Skeletal muscle satellite cell (primary cell): Measurements from ENCODE around the gene C10orf62. TPM values are rescaled to one million over a fixed set of nuclear protein-coding genes. Genes with fewer than 3 reads are reported as not detected.

Experiments
- H3K27me3 ChIP-seq: 2 replicates; pipeline ENCODE4 v1.7.0; 2013; ENCODE audit warnings: low read length; ENCODE audit not compliant: control insufficient read depth, insufficient read depth
- H3K36me3 ChIP-seq: 2 replicates; pipeline ENCODE4 v1.7.0; 2013; ENCODE audit warnings: mild to moderate bottlenecking, control low read depth, low read length; ENCODE audit not compliant: insufficient read depth
- H3K4me1 ChIP-seq: 2 replicates; pipeline ENCODE4 v1.7.0; 2013; ENCODE audit warnings: low read length; ENCODE audit not compliant: control insufficient read depth, insufficient read depth
- H3K4me2 ChIP-seq: 2 replicates; pipeline ENCODE4 v1.7.0; 2013; ENCODE audit warnings: mild to moderate bottlenecking, low read length
- H3K4me3 ChIP-seq: 2 replicates; pipeline ENCODE4 v1.7.0; 2013; ENCODE audit warnings: low read length
- H3K9ac ChIP-seq: 2 replicates; pipeline ENCODE4 v1.7.0; 2013; ENCODE audit warnings: mild to moderate bottlenecking, low read depth, low read length, moderate library complexity
- H3K9me3 ChIP-seq: replicated peaks from 2 replicates; pipeline ENCODE4 v1.7.0; 2013; ENCODE audit warnings: mild to moderate bottlenecking, control low read depth, low read length
- total RNA-seq: library from RNA; depleted of rRNA; stranded (reverse); fragments of >200 nt; gene quantifications from 2 replicates; pipeline ENCODE4 v1.2.3, GENCODE V29; 2012; rRNA removed

The C10orf62 gene, protein sequence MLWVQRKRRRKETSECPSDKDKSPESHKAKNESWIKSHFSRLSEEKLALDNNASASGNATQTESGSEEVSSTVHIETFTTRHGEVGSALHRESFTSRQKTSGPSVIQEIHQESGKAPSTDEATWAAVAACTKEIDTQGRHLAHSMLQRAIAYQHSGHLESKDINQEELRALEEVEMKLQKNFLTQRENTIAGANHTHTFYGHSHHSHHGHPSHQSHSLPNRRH
- 0.22 and 0.76 TPM in 2 replicates for total RNA-seq

GRCh38 chr10:97589479-97589878, at the start of gene C10orf62:
Gene C10orf62 (plus strand): TSS chr10:97589721. CDS start chr10:97589898, 177 bp downstream.
- H3K4me2 ChIP-seq: no peak within 1 kb of the TSS
- H3K4me3 ChIP-seq: no peak within 1 kb of the TSS
- peaks cover 5% of the 10 kb centered on the region for H3K4me1 ChIP-seq
- no peak within 1 kb of the TSS for H3K9ac ChIP-seq
- H3K9me3 ChIP-seq: no peaks in the 10 kb centered on the region
- H3K36me3 ChIP-seq: no peaks in the 10 kb centered on the region
- no peaks in the 10 kb centered on the region for H3K27me3 ChIP-seq

DNA sequence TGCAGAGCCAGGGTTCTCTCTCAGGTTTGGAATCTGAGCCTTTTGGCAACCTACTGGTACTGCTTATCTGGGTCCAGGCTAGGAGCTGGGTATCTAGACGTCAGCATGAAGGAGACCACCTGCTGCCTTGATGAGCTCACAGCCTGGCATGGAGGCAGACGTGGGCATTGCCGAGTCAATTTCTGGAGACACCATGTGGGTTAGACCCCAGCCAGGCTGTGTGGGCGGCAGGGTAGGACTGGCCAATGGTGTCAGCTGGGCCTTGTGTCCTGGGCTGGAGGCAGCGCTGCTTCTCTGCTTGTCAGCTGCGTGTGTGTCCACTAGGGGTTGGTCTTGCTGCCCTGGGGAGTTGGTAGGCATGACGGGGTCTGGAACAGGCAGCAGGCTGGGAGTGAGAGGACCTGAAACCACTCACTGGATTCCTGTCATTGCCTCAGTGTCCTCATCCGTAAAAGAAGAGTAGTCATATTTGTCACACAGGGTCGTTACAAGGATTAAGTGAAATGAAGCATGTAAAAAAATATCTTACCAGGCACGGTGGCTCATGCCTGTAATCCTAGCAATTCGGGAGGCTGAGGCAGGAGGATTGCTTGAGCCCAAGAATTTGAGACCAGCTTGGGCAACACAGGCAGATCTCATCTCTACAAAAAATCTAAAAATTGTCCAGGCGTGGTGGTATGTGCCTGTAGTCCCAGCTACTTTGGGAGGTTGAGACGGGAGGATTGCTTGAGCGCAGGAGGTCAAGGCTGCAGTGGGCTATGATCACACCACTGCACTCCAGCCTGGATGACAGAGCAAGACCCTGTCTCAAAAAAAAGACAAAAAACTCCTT, 48.6 kb upstream of the C10orf62 start:
- H3K4me1 ChIP-seq: peaks cover 61% of the 10 kb centered on the region

DNA sequence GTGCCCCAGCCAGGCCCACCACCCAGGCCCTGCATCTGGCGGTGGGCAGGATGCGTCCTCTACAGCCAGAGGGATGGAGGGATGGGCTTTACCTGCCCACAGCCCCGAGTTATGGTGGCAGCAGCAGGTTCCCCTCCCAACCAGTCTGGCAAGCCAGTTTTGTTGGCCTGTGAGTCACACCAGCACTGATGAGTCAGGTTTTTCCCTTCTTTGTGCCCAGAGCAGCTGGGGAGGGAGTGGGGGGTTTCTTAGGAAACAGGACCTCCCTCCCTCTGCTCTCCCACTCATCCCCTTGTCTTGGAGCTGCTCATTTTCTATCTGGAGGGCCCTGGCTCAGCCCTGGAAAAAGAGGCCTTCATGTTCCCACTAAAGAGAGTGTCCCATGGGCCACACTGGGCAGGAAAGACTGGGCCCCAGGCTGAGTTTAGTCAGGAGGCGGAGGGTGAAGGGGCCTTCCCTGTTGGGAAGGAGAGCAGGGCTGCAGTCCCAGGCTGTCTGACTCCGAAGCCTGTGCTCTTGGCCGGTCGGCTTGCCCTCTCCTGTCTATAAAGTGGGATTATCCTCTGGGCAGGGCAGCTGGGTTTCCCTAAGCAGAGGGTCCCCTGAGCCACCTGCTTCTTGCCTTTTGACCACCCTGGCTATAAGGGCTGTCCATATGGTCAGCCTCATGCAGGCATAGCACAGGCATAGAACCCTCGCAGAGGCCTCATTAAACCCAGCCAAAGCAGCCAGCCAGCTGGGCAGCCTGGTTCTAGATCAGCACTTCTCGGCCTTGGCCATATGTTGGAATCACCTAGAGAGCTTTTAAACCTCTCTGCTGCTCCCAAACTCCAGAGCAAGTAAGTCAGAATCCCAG, 47.1 kb upstream of the C10orf62 start:
- Histone ChIP-seq H3K9ac (peak overlapping the region; percentile 61), H3K4me2 (peak overlapping the region; percentile 66), H3K36me3 (no peaks in the 10 kb centered on the region), H3K9me3 (no peaks in the 10 kb centered on the region), H3K4me3 (peak overlapping the region; percentile 35), H3K27me3 (no peaks in the 10 kb centered on the region), H3K4me1 (peaks cover 72% of the 10 kb centered on the region)

More for the DNA sequence above, 48.6 kb upstream of the C10orf62 start:
- Histone ChIP-seq H3K9me3 (no peaks in the 10 kb centered on the region), H3K4me2 (peak overlapping the region; percentile 31), H3K9ac (peak overlapping the region; percentile 7), H3K4me3 (no peak overlapping the region), H3K27me3 (no peaks in the 10 kb centered on the region), H3K36me3 (no peaks in the 10 kb centered on the region)

GRCh38 chr10:97543025-97543546, 46.4 kb upstream of the C10orf62 start:
- H3K9me3 ChIP-seq: no peaks in the 10 kb centered on the region
- peak overlapping the region; percentile 32 for H3K4me3 ChIP-seq
- H3K4me1 ChIP-seq: peaks cover 71% of the 10 kb centered on the region
- no peaks in the 10 kb centered on the region for H3K27me3 ChIP-seq
- H3K9ac ChIP-seq: peak overlapping the region; percentile 61
- H3K4me2 ChIP-seq: peak overlapping the region; percentile 66
- H3K36me3 ChIP-seq: no peaks in the 10 kb centered on the region

GRCh38 chr10:97546456-97547270, 42.9 kb upstream of the C10orf62 start:
- Histone ChIP-seq H3K9me3 (no peaks in the 10 kb centered on the region), H3K4me1 (peaks cover 46% of the 10 kb centered on the region), H3K36me3 (no peaks in the 10 kb centered on the region), H3K9ac (no peak overlapping the region), H3K4me2 (peak overlapping the region; percentile 44), H3K4me3 (no peak overlapping the region), H3K27me3 (no peaks in the 10 kb centered on the region)

- Histone ChIP-seq H3K36me3 (no peaks in the 10 kb centered on the region), H3K4me1 (peaks cover 41% of the 10 kb centered on the region), H3K9ac (no peak overlapping the region), H3K27me3 (no peaks in the 10 kb centered on the region), H3K4me3 (no peak overlapping the region), H3K9me3 (no peaks in the 10 kb centered on the region), H3K4me2 (no peak overlapping the region)
These were observed 42.3 kb upstream of the C10orf62 start for GRCh38 chr10:97547271-97547600.

GRCh38 chr10:97547962-97548361, 41.6 kb upstream of the C10orf62 start:
- H3K4me1 ChIP-seq: peaks cover 33% of the 10 kb centered on the region
- no peak overlapping the region for H3K4me2 ChIP-seq
- H3K9ac ChIP-seq: no peak overlapping the region
- no peaks in the 10 kb centered on the region for H3K9me3 ChIP-seq
- no peaks in the 10 kb centered on the region for H3K36me3 ChIP-seq
- H3K4me3 ChIP-seq: no peak overlapping the region
- H3K27me3 ChIP-seq: no peaks in the 10 kb centered on the region

DNA sequence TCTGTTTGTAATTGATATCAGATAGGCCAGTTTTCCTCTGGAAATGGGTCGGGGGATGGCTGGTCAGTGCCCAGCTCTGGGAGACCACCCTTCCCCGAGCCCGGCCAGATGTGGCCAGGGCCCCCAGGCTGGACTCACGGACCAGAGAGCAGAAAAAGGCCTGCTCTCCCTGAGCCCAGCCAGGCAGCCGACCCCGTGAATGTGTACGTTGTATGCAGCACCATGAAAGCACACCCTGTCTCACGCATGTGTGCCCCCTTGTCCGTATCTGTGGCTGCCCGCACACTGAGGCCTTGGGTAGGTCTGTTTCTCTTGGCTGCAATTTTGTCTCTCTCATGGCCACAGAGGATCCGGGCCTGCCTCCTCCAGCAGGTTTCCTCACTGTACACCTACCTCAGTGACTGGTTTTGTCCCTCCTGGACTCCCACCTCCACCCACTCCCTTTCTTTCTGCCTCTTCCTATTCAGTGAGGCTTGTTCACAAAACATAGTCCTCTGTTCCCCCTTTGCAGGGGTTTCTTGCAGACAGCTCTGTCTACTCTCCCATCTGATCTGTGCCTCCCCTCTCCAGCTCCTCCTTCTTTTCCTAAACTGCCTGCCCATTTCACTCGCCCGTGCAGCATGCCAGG, 40.6 kb upstream of the C10orf62 start:
- H3K4me1 ChIP-seq: peaks cover 28% of the 10 kb centered on the region
- no peaks in the 10 kb centered on the region for H3K27me3 ChIP-seq
- no peak overlapping the region for H3K9ac ChIP-seq
- no peak overlapping the region for H3K4me3 ChIP-seq
- H3K4me2 ChIP-seq: no peak overlapping the region
- H3K36me3 ChIP-seq: no peaks in the 10 kb centered on the region
- H3K9me3 ChIP-seq: no peaks in the 10 kb centered on the region

DNA sequence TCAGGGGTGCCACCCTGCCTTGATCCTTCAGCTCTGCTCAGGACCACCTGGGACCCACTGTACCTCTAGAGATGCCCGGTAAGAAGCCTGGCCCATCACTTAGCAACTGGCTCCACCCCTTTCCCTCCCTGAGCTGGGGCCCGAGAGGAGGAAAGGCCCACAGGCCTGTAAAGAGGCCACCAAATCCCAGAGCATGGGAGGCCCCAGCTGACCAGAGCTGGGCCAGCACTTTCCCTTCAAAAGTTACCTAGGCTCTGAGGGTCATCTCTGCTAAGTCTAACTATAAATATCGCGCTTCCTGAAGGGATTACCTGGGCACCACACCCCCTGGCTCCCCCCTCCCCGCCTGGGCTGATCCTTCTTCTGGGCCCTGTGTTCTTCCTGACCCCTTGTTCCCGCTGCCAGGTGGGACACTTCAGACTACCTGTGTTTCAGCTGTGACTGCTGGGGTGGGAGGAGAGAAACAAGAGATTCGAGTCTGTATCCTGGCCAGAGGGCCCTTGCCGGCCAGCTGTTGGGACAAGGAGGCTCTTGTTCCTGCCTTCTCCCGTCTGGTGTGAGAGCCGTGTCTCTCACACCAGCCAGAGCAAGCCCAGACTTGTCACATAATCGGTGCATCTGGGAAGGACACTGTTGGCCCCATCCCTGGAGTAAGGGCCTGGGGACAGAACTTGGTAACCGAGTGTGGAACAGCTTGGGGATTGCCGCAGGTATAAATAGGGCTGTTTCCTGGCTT, 39.8 kb upstream of the C10orf62 start:
- Histone ChIP-seq H3K4me2 (no peak overlapping the region), H3K27me3 (no peaks in the 10 kb centered on the region), H3K9me3 (no peaks in the 10 kb centered on the region), H3K36me3 (no peaks in the 10 kb centered on the region), H3K4me1 (peaks cover 23% of the 10 kb centered on the region), H3K4me3 (no peak overlapping the region), H3K9ac (peak overlapping the region; percentile 48)
